Keratinocyte (primary cell): ENCODE measurements around the gene MED15. TPM values are rescaled to one million over a fixed set of nuclear protein-coding genes. Genes with fewer than 3 reads are reported as not detected.

ENCODE experiments used
- DNase-seq: peaks from one replicate; pipeline ENCODE4 v3.0.0-alpha.2; 2011; ENCODE audit warnings: low read depth, missing footprints, low spot score
- FAIRE-seq: peaks from 2 replicates; lab custom pipeline; 2011; peaks lifted over from hg19 to GRCh38; lab: Jason Lieb, UNC
- H2AFZ ChIP-seq: 2 replicates; pipeline ENCODE4 v1.6.0; 2012; ENCODE audit warnings: low read length, control low read depth, inconsistent platforms; ENCODE audit not compliant: control insufficient read depth
- H3K27ac ChIP-seq: 2 replicates; pipeline ENCODE4 v1.5.1; 2011; ENCODE audit warnings: low read length; ENCODE audit not compliant: control insufficient read depth, insufficient read depth
- H3K27me3 ChIP-seq: 3 replicates; pipeline ENCODE4 v1.6.0; 2011; ENCODE audit warnings: low read length; ENCODE audit not compliant: control insufficient read depth, insufficient read depth; ENCODE audit errors: extremely low read depth
- H3K36me3 ChIP-seq, 2 experiments: 2 replicates in 1 of 2; 3 replicates in 1 of 2; pipeline ENCODE4 v1.5.1; 2011; ENCODE audit warnings: low read length in 2 of 2, mild to moderate bottlenecking in 1 of 2; ENCODE audit not compliant: control insufficient read depth in 2 of 2, insufficient read depth in 2 of 2; ENCODE audit errors: extremely low read depth in 1 of 2
- H3K4me1 ChIP-seq: 3 replicates; pipeline ENCODE4 v1.5.1; 2011; ENCODE audit warnings: low read length; ENCODE audit not compliant: control insufficient read depth, insufficient read depth; ENCODE audit errors: extremely low read depth
- H3K4me2 ChIP-seq: 3 replicates; pipeline ENCODE4 v1.6.0; 2011; ENCODE audit warnings: low read depth, low read length; ENCODE audit not compliant: control insufficient read depth, insufficient read depth; ENCODE audit errors: extremely low read depth
- H3K4me3 ChIP-seq, 3 experiments: fragments of 200-600 bp in 1 of 3; sonication (generic) in 1 of 3; 2 replicates in 2 of 3; 3 replicates in 1 of 3; pipeline ENCODE4 v1.5.1; 2011 to 2016; ENCODE audit warnings: low read length in 3 of 3, mild to moderate bottlenecking in 3 of 3, control low read depth in 2 of 3, inconsistent platforms in 1 of 3, low read depth in 1 of 3, mixed read lengths in 1 of 3, mixed run types in 1 of 3, moderate library complexity in 1 of 3; ENCODE audit not compliant: control insufficient read depth in 2 of 3, insufficient read depth in 2 of 3; ENCODE audit errors: extremely low read depth in 1 of 3
- H3K79me2 ChIP-seq: 2 replicates; pipeline ENCODE4 v1.6.0; 2012; ENCODE audit warnings: low read length; ENCODE audit not compliant: control insufficient read depth, insufficient read depth
- H3K9ac ChIP-seq: 3 replicates; pipeline ENCODE4 v1.6.0; 2011; ENCODE audit warnings: low read length; ENCODE audit not compliant: control insufficient read depth, insufficient read depth; ENCODE audit errors: extremely low read depth
- H3K9me1 ChIP-seq: 3 replicates; pipeline ENCODE4 v1.6.0; 2011; ENCODE audit warnings: low read length; ENCODE audit not compliant: control insufficient read depth, insufficient read depth; ENCODE audit errors: extremely low read depth
- H3K9me3 ChIP-seq: 2 replicates; pipeline ENCODE4 v1.5.1; 2012; ENCODE audit warnings: low read depth, low read length; ENCODE audit not compliant: control insufficient read depth
- H4K20me1 ChIP-seq: 3 replicates; pipeline ENCODE4 v1.6.0; 2011; ENCODE audit warnings: low read length; ENCODE audit not compliant: control insufficient read depth, insufficient read depth; ENCODE audit errors: extremely low read depth
- CTCF ChIP-seq, 3 experiments: IDR thresholded peaks in 1 of 3; conservative IDR thresholded peaks in 1 of 3; optimal IDR thresholded peaks in 1 of 3; 2 replicates in 2 of 3; 3 replicates in 1 of 3; pipeline versions ENCODE3 to v1.5.1; 2011; ENCODE audit warnings: low read length in 3 of 3, mild to moderate bottlenecking in 3 of 3, moderate library complexity in 2 of 3, control low read depth in 1 of 3, inconsistent platforms in 1 of 3; ENCODE audit not compliant: insufficient read depth in 2 of 3; ENCODE audit errors: extremely low read depth in 1 of 3
- EZH2 ChIP-seq: IDR thresholded peaks from one replicate; pipeline ENCODE4 v1.6.1; 2012; ENCODE audit warnings: inconsistent platforms, mild to moderate bottlenecking, low read length, moderate library complexity
- dilution Hi-C: fragments of 300-500 bp; cut with MboI; formaldehyde crosslinking; loops from one replicate; pipeline ENCODE4 v1.7.0; 2020; ENCODE audit warnings: low sequenced_read_pairs; ENCODE audit not compliant: extremely low pct_ligation_motif_present
- polyA plus RNA-seq, 5 experiments: library from polyadenylated mRNA; depleted of rRNA in 3 of 5; stranded (reverse) in 3 of 5; stranded (forward) in 1 of 5; unstranded in 1 of 5; fragments of >200 nt; gene quantifications; 1 replicate in 1 of 5; 2 replicates in 3 of 5; 3 replicates in 1 of 5; pipeline versions ENCODE4 v1.2.1 to v1.2.3, GENCODE V29; 2011 to 2012; ENCODE audit warnings: missing spikeins in 2 of 5, low read depth in 1 of 5, low replicate concordance in 1 of 5

MED15 gene
- polyA plus RNA-seq, 1 donor (not counting 4 experiments of a cell fraction or from before 2014, with no cell fraction given) = 24.9 TPM

GRCh38 chr22:20526305-20526627, 18.9 kb downstream of the MED15 start:
- no peak overlapping the region for H2AFZ ChIP-seq
- no peak overlapping the region for H3K4me3 ChIP-seq
- peaks cover 5% of the 10 kb centered on the region for H4K20me1 ChIP-seq
- H3K27me3 ChIP-seq = no peaks in the 10 kb centered on the region
- H3K9me3 ChIP-seq = no peaks in the 10 kb centered on the region
- FAIRE-seq (no peak), DNase-seq (no peak)
- H3K79me2 ChIP-seq = peaks cover 70% of the 10 kb centered on the region
- H3K4me2 ChIP-seq = peak overlapping the region; percentile 65
- H3K36me3 ChIP-seq = peaks cover 15 to 32% of the 10 kb centered on the region in 2 experiments
- no peaks in the 10 kb centered on the region for H3K9me1 ChIP-seq
- dilution Hi-C loops = no loop called here
- peak overlapping the region; percentile 80 for H3K27ac ChIP-seq
- peak overlapping the region; percentile 57 for H3K9ac ChIP-seq
- TF ChIP-seq CTCF (optimal IDR thresholded peaks at IDR 0.05 in 1 of 3, IDR thresholded peaks at IDR 0.05 in 1 of 3, conservative IDR thresholded peaks at IDR 0.05 in 1 of 3; ENCODE audit: extremely low read depth in 1 of 3, insufficient read depth in 2 of 3, low read length in 3 of 3) (no peak), EZH2 (no peak)
- H3K4me1 ChIP-seq = peaks cover 68% of the 10 kb centered on the region

GRCh38 chr22:20526628-20527355, 19.4 kb downstream of the MED15 start:
- Histone ChIP-seq H3K4me2 (peak overlapping the region; percentile 65), H3K4me3 (peak overlapping the region in 1 of 3 experiments; percentile 22), H3K9me3 (no peaks in the 10 kb centered on the region), H3K27ac (peak overlapping the region; percentile 80), H3K9ac (peak overlapping the region; percentile 57), H3K79me2 (peaks cover 67% of the 10 kb centered on the region), H4K20me1 (peaks cover 5% of the 10 kb centered on the region), H3K9me1 (no peaks in the 10 kb centered on the region), H3K36me3 (peaks cover 15 to 31% of the 10 kb centered on the region in 2 experiments), H2AFZ (no peak overlapping the region), H3K27me3 (no peaks in the 10 kb centered on the region), H3K4me1 (peaks cover 72% of the 10 kb centered on the region)
- dilution Hi-C loops = no loop called here
- peak in 2 of 3 experiments; percentile 23 to 38 for TF ChIP-seq CTCF (optimal IDR thresholded peaks at IDR 0.05 in 1 of 3, IDR thresholded peaks at IDR 0.05 in 1 of 3, conservative IDR thresholded peaks at IDR 0.05 in 1 of 3; ENCODE audit: extremely low read depth in 1 of 3, insufficient read depth in 2 of 3, low read length in 3 of 3)
- no peak for TF ChIP-seq EZH2
- FAIRE-seq (peak; percentile 84), DNase-seq (no peak)
